Stimulated activated CD8-positive, alpha-beta memory T cell treated with anti-CD3 and anti-CD28 coated beads, Interleukin-12 subunit alpha, Interleukin-12 subunit beta, amount 100 ng/mL, for 4 hours (primary cell): Measurements from ENCODE around the gene PPP2R3B.
"Not testable (repeated sequence)": the region's sequence is repeated elsewhere in the genome, so short reads cannot be mapped to it uniquely, and the experiment has no call there.

Source experiments
- DNase-seq: peaks from one replicate; pipeline ENCODE4 v3.0.0-alpha.2; 2020; ENCODE audit warnings: low read depth

PPP2R3B gene

DNA sequence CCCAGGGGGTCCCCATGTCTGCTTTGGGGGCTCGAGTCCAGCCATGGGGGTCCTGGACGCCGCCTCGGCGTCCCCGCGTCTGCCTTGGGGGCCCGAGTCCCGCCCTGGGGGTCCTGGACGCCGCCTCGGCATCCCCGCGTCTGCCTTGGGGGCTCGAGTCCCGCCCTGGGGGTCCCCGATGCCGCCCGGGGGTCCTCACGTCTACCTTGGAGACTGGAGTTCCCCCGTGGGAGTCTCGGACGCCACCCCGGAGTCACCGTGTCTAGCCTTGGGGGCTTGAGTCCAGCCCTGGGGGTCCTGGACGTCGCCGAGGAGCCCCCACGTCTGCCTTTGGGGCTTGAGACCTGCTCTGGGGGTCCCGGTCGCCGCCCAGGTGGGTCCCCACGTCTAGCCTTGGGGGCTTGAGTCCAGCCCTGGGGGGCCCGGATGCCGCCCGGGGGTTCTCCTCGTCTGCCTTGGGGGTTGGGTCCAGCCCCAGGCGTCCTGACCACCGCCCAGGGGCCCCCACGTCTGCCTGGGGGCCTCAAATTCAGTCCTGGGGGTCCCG is 67.1 kb downstream of the PPP2R3B start:
- DNase-seq: no peak

DNA sequence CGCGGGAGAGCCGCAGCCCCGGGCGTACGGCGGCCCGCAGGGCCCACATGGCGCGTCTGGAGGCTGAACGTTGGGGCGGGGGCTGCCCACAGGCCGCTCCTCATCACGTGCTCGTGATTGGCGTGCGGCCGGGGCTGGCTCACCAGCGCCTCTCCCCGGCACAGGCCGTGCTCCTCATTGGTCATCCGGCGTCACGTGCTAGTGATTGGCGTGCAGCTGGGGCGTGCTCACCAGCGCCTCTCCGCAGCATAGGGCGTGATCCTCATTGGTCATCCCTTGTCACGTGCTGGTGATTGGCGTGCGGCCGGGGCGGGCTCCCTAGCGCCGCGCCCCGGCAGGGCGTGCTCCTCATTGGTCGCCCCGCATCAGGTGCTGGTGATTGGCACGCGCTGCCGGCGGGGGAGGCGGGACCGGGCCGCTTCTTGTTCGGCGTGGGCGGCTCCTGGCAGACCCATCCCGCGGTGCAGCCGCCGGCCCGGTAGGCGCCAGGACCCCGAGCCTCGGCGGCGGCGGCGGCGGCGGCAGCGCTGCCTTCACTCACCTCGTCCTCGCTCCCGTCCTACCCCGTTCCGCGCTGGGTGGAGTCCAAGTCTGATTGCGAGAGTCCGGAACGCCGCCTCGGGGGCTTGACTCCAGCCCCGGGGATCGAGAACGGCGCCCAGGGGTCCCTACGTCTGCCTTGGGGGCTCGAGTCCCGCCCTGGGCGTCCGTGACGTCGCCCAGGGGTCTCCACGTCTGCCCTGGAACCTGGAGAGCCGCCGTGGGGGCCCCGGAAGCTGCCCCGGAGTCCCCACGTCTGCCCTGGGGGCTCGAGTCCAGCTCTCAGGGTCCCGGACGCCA is 67.7 kb downstream of the PPP2R3B start, which contains the start of gene GTPBP6:
Gene GTPBP6, minus strand, starts transcription at position 58 of the 840 bp plus-strand sequence. Its CDS starts 9 bp downstream, at position 49.
- DNase-seq: peak; percentile 98

DNA sequence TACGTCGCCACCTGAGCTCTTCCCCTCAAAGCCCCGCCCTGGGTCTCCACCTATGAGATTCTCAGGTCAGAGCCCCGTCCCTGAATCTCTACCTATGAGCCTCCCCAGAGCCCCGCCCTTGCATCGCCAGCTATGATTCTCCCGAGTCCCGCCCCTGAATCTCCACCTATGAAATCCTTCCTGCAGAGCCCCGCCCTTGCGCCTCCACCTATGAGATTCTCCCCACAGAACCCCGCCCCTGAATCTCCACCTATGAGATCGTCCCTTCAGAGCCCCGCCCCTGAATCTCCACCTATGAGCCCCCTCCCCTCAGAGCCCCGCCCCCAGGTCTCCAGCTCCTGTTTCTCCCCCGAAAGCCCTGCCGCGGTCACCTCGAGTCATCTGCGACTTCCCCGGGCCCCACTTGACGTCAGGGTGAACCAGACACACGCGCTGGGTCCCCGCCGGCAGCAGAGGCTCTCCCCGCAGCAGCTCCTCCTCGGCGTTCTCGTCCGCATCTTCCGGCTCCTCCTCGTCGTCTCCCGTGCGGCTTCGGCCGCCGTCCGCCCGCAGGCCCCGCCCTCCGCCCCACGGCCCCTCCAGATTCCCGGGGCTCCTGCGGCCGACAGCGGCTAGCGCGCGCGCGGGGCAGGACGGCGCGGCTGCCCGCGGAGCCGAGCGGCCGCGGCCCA is 68.5 kb downstream of the PPP2R3B start:
- DNase-seq: peak; percentile 90

DNA sequence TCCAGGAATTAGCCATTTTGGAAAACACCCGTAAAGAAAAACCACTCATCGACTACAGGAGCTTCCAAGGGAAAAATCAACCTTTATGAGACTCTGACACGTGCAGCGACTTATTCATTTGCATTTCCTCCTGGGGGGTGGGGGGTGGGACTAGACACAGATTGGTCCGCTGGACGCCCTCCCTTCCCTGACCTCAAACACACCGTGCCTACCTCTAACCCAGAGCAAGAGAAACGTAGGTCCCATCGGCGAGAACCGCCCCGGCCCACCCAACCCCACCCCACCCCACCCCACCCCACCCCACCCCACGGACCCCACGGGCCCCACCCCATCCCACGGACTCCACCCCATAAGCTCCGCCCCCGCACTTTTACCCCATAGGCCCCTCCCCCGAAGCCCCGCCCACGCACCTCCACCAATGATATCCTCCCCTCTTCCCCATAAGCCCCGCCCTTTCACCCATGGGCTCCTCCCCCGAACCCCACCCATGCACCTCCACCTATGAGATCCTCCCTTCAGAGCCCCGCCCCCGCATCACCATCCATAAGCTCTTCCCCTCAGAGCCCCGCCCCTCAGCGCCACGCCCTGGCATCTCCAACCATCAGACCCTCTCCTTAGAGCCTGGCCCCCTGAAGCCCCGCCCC is 69.2 kb downstream of the PPP2R3B start:
- no peak for DNase-seq

DNA sequence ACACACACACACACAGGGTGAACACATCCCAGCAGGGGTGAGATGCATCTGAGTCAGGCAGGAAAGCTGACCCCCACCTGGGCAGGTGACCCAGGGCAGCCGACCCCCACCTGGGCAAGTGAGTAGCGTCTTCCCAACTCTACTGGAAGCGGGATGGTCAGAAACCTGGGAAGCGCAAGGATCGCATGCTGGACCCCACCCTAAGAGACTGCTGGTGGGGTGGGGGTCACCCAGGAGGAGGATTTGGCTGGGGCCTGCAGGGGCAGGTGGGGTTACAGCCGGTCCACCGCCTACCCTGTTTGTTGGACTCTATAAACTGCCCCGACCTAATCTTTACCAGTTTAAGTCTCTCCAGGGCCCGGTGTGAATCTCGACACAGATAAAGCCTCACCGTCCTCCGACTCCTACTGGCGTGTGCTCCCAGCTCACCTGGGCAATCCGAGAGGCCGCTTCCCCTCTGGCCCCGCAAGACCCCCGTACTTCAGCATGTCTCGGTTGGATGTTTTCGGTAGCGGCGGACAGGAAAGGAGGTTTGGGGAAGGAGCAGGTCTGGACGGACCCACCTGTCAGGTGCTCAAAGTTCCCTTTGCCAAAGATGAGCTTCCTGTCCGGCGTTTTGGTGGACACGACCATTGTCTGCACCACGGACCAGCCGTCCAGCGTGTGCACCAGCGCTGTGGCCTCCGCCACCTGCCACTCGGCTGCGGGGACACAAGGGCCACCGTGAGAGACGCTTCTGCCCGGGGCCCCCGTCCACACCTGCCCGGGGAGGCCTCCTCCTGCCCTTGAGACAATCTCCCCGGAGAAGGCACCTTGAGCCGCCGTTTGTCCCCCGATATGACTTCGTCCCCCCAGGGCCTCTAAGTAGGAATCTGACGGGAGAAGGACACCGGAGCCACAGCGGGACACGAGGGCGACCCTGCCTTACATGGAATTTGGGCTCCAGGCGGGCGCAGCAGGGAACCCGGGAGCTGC is 70.1 kb downstream of the PPP2R3B start:
- no peak for DNase-seq

DNA sequence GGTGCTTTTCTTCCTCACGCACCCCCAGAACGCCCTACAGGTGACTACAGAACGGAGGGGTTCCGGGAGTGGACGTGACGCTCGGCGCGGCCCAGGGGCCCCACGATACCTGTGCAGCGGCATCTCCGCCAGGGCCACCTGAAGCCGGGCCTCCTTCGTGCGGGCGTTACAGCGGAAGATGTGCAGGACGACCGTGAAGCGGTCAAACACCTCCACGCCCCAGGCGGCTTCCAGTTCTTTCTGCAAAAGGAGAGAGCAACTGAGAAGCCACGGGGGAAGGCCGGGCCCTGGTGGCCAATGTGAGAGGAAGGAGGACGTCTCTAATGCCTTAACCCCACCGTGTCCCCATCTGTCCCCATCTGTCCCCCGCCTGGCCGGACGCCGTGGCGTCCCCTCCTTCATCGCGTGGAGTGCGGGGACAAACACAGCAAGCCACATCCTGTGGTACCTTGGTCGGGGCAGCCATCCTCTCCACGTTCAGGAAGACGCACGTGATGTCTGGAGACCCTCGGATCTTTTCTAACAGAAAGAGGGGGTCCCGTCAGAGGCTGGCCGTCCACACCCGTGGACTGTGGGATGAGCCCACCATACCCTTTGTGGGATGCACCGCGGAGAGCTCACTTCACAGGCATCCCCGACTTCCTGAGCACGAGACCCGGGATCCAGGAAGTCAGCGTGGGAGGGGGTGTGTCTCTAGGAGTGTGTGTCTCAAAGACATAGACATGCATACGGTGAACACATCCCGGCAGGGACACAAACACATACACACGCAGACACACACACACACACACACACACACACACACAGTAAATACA is 71.7 kb downstream of the PPP2R3B start:
- DNase-seq: no peak

DNA sequence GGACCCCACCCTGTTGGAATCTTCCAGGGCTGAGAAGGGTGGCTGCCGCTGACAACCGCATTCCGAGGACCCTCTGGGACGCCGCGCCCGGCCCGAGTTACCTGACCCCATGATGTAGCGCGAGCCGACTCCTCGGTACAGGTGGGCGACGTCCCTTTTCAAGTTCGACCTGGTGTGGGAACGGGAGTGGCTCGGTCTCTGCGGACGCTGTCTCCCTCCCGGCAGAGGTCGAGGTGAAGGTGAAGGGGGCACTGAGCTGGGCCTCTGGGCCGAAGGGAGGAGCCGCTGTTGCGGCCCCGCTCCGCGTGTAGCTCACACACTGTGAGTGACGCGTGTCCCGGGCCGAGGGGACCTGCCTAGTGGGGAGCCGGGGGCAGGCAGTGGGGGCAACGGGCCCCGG is 72.7 kb downstream of the PPP2R3B start:
- no peak for DNase-seq

DNA sequence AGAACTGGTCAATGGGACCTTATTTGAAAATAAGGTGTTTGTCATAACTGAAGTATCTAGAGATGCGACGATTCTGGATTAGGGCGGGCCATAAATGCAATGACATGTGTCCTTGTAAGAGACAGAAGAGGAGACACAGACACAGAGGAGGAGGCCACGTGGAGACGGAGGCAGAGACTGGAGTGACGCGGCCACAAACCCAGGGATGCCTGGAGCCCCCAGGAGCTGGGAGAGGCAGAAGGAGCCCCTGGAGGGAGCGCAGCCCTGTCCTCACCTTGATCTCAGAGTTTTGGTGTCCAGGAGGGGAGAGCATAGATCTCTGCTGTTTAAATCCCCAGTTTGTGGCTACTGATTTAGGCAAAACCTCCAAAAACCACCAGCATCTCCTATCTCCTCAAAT is 73.2 kb downstream of the PPP2R3B start:
- DNase-seq: no peak

DNA sequence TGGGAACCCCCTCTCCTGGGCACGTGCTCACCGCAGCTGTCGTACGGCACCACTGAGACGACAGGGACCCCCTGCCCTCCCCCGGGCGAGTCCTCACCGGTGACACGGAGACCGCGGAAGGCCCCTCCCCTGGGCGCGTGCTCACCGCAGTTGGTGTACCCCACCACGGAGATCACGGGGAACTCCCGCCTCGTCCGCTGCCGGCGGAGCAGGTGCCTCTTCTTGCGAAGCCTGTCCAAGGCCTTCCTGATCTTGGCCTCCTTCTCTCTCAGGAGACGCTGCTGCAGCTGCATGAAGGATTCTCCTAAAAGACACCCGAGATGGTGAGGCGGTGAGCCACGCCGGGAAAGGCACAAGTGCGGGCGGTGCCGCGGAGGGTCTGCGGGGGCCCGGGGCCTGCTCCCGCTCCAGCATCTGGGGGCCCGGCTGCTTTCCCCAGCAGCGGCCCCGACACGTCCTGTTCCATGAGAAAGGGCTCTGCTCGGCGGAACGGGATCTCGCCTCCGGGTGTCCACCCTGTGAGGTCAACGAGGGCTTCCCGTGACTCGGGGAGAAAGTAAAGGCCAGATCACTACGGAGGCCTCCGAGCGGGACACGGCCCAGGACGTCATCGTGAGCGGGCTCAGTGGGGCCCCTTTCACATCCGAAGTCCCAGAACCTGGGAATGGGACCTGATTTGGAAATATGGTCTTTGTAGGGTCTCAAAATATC is 73.9 kb downstream of the PPP2R3B start:
- no peak for DNase-seq

DNA sequence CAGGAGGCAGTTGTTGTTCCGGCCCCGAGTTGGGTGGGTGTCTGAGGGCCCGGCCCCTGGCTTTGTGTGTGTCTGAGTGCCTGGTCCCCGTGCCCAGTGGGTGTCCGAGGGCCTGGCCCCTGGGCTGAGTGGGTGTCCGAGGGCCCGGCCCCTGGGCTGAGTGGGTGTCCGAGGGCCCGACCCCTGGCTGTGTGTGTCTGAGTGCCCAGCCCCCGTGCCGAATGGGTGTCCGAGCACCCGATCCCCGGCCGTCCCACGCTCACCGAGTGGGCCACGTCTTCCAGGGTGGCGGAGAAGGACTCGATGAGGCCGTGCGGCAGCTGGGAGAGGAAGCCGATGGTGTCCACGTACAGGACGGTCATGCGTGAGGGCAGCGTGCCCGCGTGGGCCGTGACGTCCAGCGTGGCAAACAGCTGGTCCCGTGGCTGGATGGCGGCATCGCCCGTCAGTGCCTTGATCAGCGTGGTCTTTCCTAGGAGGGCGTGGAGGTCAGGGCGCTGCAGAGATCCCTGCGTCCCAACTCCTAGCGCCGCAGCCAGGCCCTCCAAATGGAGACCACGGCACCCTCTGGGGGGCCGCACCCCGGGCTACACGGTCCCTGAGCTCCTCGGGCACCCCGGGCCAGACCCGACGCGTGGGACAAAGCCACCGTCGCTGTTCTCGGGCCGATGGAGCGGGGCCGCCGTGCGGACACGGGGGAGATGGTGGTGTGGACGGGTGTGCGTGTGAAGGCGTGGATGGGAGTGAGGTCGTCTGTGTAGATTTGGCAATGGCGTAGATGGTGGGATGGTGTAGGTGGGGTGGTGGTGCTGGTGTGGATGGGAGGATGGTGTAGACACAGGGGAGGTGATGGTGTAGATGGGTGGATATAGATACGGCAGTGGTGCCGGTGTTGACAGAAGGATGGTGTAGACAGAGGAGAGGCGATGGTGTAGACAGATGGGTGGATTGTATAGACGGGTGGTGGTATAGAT is 75.3 kb downstream of the PPP2R3B start:
- DNase-seq: no peak

DNA sequence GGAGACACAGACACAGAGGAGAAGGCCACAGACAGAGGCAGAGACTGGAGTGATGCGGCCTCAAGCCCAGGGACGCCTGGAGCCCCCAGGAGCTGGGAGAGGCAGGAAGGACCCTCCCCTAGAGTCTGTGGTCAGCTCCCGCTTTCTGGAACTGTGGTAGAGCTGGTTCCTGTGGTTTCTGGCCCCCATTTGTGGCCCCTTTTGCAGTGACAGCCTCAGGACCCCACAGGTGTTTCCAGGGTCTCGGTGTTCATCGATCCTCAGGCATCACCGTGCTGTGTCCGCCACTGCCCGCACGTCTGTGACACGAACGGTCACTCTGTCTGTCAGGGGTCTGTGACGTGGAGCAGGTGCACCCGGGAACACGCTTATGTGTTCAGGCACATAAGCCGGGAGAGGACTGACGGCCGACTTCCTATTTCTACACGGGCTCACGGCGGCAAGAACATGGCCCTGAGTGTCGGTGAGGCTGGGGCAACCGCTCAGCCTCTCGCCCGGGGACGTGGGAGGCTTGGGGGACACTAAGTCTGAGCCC is 76.0 kb downstream of the PPP2R3B start:
- no peak for DNase-seq

DNA sequence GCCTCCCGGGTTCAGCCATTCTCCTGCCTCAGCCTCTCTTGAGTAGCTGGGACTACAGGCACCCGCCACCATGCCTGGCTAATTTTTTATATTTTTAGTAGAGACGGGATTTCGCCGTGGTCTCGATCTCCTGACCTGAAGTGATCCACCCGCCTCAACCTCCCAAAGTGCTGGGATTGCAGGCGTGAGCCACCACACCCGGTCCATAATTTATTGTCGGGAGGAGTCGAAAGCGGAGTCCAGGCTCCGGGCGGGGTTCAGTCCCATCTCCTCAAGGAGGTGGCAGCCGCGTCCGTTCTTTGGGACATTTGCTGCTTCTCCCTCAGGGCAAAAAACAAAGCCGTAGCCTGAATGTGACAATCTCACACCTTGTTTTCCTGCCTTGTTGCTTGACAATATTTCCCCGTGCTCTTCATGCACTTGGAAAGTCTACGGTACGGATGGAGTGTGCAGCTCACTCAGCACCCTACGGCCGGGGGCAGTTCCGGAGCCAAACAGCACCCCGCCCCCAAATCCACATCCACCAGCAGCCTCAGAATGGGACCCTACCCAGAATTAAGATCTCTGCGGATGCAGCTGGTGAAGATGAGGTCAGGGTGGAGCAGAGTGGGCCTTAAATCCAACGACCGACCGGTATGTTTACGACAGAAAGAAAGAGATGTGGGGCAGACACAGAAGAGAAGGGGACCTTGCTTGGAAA is 77.7 kb downstream of the PPP2R3B start:
- DNase-seq: no peak

DNA sequence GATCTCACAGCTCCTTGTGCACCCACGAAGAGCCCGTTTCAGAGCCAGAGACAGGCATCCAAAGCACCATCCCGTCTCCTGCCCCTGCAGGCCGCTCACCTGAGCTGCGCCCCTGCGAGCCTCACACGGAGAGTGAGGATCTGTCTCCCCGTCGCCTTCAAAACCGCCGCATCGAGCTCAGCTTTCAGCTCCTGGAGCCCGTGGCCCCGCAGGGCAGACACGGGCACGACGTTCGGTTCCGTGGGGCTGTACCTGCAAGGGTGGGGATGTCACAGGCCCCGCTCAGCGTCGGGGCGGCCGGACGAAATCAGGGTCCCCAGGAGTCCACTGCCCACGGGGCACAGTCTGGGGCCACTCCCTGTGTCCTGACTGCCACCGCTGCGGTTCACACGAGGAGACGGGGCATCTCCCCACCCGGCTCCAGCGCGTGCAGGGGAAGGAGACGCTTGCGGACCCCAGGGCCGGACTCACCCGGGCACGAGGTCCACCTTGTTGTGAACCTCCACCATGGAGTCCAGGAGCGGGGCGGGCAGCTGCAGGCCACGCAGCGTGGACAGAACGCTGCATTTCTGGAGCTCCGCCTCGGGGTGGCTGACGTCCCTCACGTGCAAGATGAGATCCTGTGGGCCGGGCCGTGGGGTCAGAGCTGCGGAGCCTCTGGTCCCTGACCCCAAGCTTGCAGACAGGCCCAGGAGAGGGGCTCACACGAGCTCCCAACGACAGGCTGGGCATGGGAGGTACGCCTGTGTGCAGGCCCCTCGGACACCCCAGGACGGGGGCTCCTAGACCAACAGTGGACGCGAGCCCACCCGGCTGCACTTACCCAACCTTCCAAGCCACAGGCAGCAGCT is 79.2 kb downstream of the PPP2R3B start:
- no peak for DNase-seq

DNA sequence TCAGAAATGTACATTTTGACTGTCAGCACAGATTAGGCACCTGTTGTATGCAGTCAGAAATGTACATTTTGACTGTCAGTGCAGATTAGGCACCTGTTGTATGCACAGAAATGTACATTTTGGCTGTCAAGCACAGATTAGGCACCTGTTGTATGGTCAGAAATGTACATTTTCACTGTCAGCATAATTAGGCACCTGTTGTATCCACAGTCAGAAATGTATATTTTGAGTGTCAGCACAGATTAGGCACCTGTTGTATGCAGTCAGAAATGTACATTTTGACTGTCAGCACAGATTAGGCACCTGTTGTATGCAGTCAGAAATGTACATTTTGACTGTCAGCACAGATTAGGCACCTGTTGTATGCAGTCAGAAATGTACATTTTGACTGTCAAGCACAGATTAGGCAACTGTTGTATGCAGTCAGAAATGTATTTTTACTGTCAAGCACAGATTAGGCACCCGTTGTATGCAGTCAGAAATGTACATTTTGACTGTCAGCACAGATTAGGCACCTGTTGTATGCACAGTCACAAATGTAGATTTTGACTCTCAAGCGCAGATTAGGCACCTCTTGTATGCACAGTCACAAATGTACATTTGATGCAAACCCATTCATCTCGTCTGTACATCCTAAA is 80.0 kb downstream of the PPP2R3B start:
- not testable (repeated sequence) for DNase-seq

DNA sequence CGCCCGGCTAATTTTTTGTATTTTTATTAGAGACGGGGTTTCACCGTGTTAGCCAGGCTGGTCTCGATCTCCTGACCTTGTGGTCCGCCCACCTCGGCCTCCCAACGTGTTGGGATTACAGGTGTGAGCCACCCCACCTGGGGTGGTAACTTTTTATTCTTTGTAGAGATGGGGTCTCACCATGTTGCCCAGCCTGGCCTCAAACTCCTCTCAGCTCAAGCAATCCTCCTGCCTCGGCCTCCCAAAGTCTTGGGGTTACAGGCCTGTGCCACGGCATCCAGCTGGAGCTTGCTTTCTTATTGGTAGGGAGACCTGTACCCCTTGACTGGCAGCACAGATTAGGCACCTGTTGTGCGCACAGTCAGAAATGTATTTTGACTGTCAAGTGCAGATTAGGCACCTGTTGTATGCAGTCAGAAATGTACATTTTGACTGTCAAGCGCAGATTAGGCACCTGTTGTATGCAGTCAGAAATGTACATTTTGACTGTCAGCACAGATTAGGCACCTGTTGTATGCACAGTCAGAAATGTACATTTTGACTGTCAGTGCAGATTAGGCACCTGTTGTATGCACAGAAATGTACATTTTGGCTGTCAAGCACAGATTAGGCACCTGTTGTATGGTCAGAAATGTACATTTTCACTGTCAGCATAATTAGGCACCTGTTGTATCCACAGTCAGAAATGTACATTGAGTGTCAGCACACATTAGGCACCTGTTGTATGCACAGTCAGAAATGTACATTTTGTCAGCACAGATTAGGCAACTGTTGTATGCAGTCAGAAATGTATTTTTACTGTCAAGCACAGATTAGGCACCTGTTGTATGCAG is 80.7 kb downstream of the PPP2R3B start:
- DNase-seq: not testable (repeated sequence)
